Stimulated activated memory B cell treated with anti-CD40 and anti-IgM and Interleukin-4, amounts not matched to agents 10 μg/mL and 1 μg/mL and 100 μg/mL, for 72 hours (primary cell): ENCODE data around the gene CD3E.

Experiments
- ATAC-seq: fragments of 150-1000 bp; cut with Tn5 transposase; 2 replicates; pipeline ENCODE4 v1.10.0; 2021
- H3K27ac Mint-ChIP-seq: one replicate; pipeline ENCODE4 v1.8.0; 2022; ENCODE audit warnings: mild to moderate bottlenecking, mixed read lengths
- H3K27me3 Mint-ChIP-seq: one replicate; pipeline ENCODE4 v1.8.0; 2022; ENCODE audit warnings: mixed read lengths
- H3K36me3 Mint-ChIP-seq: one replicate; pipeline ENCODE4 v1.8.0; 2022; ENCODE audit warnings: mixed read lengths
- H3K4me1 Mint-ChIP-seq: one replicate; pipeline ENCODE4 v1.8.0; 2022; ENCODE audit warnings: mixed read lengths
- H3K4me3 Mint-ChIP-seq: one replicate; pipeline ENCODE4 v1.8.0; 2022; ENCODE audit warnings: mild to moderate bottlenecking, moderate library complexity, mixed read lengths
- H3K9me3 Mint-ChIP-seq: one replicate; pipeline ENCODE4 v1.8.0; 2022; ENCODE audit warnings: mixed read lengths

CD3E gene

DNA sequence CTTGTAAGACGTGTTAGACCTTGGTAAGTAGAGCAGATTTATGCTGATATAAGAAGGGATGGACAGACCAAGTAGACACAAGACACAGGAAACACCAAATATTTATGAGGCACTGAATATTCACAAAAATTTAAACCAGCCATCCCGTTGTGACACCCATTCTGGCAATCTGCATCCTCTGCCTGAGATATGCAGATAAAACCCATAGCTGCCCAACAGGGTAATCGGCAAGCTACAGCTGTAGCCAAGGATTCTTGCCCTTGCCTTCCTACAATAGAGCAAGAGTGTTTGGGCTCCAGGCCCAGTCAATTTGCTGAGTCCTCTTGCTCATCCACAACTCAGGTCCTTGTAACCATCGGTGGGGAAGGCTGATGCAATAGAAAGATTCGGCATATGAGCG, 21.9 kb upstream of the CD3E start:
- Mint-ChIP-seq H3K27ac (no peak overlapping the region), H3K27me3 (no peaks in the 10 kb centered on the region), H3K36me3 (no peaks in the 10 kb centered on the region), H3K4me3 (no peak overlapping the region), H3K4me1 (peaks cover 12% of the 10 kb centered on the region), H3K9me3 (no peaks in the 10 kb centered on the region)
- ATAC-seq, result no peak

DNA sequence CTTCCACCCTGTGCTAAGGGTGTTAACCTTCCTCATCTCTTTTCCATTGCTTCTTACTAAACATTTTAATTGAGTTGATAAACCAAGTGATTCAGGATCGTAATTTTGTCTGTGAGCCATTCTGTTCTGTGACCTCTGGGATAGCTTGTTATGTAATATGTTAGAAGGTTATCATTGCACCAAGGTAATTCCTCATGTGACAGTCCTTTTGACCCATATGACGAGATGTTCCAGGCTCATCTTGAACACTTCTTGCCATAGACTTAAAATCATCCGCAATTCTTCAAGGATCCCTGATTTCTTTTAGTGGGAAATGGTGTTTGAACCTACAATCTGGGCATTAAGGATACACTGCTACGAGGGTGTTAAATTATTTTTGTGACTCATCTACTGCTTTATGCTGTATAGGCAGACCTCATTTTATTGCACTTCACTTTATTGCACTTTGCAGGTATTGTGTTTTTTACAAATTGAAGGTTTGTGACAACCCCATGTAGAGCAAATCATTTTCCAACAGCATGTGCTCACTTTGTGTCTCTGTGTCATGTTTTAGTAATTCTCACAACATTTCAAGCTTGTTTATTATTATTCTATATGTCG, 21.4 kb upstream of the CD3E start:
- no peaks in the 10 kb centered on the region for H3K27me3 Mint-ChIP-seq
- H3K27ac Mint-ChIP-seq, result no peak overlapping the region
- no peaks in the 10 kb centered on the region for H3K9me3 Mint-ChIP-seq
- H3K36me3 Mint-ChIP-seq, result no peaks in the 10 kb centered on the region
- peaks cover 12% of the 10 kb centered on the region for H3K4me1 Mint-ChIP-seq
- ATAC-seq, result no peak
- H3K4me3 Mint-ChIP-seq, result no peak overlapping the region

DNA sequence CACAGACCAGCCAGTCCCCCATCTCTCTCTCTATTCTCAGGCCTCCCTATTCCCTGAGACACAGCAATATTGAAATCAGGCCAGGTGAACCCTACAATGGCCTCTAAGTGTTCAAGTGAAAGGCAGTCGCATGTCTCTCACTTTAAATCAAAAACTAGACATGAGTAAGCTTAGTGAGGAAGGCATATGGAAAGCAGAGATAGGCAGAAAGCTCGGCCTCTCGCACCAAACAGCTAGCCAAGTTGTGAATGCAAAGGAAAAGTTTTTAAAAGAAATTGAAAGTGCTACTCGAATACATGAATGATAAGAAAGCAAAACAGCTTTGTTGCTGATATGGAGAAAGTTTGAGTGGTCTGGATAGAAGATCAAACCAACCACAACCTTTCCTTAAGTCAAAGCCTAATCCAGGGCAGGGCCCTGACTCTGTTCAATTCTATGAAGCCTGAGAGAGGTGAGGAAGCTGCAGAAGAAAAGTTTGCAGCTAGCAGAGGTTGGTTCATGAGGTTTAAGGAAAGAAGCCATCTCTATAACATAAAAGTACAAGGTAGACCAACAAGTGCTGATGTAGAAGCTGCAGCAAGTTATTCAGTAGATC, 20.7 kb upstream of the CD3E start:
- no peak overlapping the region for H3K27ac Mint-ChIP-seq

DNA sequence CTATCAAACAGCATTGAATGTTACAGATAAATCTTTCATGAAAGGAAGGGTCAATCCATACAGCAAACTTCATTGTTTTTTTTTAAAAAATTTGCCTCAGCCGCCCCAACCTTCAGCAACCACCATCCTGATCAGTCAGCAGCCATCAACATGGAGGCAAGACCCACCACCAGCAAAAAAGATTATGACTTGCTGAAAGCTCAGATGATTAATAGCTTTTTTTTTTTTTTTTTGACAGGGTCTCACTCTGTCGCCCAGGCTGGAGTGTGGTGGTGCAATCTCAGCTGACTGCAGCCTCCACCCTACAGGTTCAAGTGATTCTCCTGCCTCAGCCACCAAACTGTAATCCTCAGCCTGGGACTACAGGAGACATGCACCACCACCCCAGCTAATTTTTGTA, 18.0 kb upstream of the CD3E start:
- Mint-ChIP-seq H3K4me3 (no peak overlapping the region), H3K36me3 (peaks cover 5% of the 10 kb centered on the region), H3K9me3 (peaks cover 2% of the 10 kb centered on the region), H3K27me3 (peaks cover 21% of the 10 kb centered on the region), H3K4me1 (peaks cover 11% of the 10 kb centered on the region), H3K27ac (no peak overlapping the region)
- no peak for ATAC-seq

More for the DNA sequence above, 20.7 kb upstream of the CD3E start:
- Mint-ChIP-seq H3K27me3 (no peaks in the 10 kb centered on the region), H3K4me3 (no peak overlapping the region), H3K9me3 (no peaks in the 10 kb centered on the region), H3K4me1 (peaks cover 12% of the 10 kb centered on the region), H3K36me3 (no peaks in the 10 kb centered on the region)
- ATAC-seq, result no peak

DNA sequence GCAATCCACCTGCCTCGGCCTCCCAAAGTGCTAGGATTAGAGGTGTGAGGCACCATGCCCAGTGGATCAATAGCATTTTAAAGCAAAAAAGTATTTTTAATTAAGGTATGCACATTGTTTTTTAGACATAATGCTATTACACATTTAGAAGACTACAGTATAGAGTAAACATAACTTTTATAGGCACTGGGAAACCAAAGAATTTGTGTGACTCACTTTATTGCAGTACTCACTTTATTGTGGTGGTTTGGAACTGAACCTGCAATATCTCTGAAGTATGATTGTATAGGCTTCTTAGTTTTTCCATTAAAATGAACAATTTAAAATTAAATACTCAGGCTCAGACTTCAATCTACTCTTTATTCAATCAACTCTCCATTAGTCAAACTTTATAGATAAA, 17.5 kb upstream of the CD3E start:
- peaks cover 26% of the 10 kb centered on the region for H3K27me3 Mint-ChIP-seq
- ATAC-seq, result no peak
- peaks cover 2% of the 10 kb centered on the region for H3K9me3 Mint-ChIP-seq
- H3K27ac Mint-ChIP-seq, result no peak overlapping the region
- H3K36me3 Mint-ChIP-seq, result peaks cover 5% of the 10 kb centered on the region
- H3K4me1 Mint-ChIP-seq, result peaks cover 8% of the 10 kb centered on the region
- H3K4me3 Mint-ChIP-seq, result no peak overlapping the region

DNA sequence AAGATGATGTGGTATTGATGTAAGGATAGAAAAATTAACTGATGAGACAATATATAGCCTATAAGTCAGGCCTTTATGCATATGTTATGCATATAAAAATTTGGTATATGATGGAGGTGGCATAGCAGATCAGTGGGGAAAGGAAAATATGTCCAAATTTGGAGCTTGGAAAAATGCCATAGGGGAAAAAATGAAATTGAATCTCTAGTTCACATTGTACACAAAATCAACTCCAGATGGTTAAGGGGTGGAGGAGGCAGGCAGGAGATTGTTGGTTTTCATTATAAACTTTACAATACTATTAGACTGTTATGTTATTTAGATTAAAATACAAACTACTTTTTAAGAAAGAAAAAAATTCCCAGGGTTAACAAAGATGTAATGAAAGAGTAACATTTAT, 15.1 kb upstream of the CD3E start:
- Mint-ChIP-seq H3K9me3 (peaks cover 2% of the 10 kb centered on the region), H3K4me1 (peaks cover 8% of the 10 kb centered on the region), H3K36me3 (peaks cover 5% of the 10 kb centered on the region), H3K4me3 (no peak overlapping the region), H3K27ac (no peak overlapping the region), H3K27me3 (peaks cover 36% of the 10 kb centered on the region)
- ATAC-seq, result no peak

DNA sequence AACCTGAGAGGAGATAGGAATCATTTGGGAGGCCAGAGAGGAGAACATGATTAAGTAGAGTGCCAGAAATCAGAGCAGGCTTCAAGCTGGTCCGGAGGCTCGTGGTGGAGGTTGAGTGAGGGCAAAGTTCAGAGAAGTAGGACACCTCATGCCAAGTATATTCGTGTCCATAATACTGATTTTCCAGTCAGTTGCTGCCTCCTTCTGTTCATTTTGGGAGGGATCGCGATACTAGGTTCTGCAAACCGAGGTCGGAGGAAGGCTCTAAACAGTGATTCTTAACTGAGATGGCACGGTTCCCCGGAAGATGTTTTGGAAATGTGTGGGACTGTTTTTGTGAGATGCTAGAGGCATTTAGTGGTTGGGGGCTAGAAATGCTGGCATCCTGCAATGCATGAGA, 13.6 kb upstream of the CD3E start:
- H3K27ac Mint-ChIP-seq, result no peak overlapping the region
- peak; percentile 66 for ATAC-seq
- H3K4me3 Mint-ChIP-seq, result no peak overlapping the region
- peaks cover 36% of the 10 kb centered on the region for H3K27me3 Mint-ChIP-seq
- peaks cover 8% of the 10 kb centered on the region for H3K4me1 Mint-ChIP-seq
- H3K36me3 Mint-ChIP-seq, result peaks cover 5% of the 10 kb centered on the region
- H3K9me3 Mint-ChIP-seq, result peaks cover 2% of the 10 kb centered on the region

DNA sequence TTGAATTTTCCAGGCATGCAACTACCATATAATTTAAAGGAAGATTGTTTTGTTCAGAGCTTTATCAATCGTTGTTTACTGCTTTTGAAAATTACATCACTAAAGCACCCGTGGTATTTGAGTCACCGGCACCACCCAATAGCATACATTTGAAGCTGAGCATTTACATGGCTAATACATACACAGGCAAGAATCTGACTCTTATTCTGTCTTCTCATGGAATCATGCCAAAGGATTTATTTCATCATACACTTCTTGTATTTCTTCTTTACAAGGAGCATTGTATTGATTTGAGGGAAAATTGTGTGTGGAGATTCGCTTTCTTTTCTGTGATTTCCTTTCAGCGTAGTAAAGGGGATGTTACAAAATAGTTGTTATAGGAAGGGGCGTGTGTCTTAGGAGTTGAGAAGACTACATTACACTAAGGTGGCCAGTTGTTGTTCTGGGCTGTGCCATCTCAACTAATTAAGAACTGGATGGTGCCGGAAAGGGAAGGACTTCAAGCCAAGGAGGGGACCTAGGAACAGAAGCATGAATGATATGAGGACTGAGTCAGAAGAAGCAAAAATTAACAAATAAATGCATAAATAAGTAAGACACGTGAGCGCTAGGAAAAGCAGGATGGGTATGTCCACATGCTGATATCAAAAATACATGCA, 12.9 kb upstream of the CD3E start:
- peaks cover 8% of the 10 kb centered on the region for H3K4me1 Mint-ChIP-seq
- H3K27me3 Mint-ChIP-seq, result peaks cover 36% of the 10 kb centered on the region
- no peak overlapping the region for H3K4me3 Mint-ChIP-seq
- peaks cover 5% of the 10 kb centered on the region for H3K36me3 Mint-ChIP-seq
- H3K27ac Mint-ChIP-seq, result no peak overlapping the region
- ATAC-seq, result no peak
- peaks cover 2% of the 10 kb centered on the region for H3K9me3 Mint-ChIP-seq

DNA sequence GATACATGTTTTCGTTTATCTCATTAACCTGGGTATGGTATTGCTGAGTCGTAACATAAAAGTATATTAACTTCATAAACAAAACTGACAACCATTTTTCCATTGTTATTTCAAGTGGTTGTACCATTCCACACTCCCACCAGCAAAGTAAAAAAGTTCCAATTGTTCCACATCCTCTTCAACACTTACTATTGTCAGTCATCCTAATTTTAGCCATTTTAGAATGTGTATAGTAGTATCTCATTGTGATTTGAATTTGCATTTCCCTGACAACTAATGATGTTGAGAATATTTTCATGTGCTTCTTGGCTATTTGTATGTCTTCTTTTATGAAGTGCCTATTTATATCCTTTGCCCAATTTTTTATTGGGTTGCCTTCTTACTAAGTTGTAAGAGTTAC, 10.5 kb upstream of the CD3E start:
- H3K4me3 Mint-ChIP-seq, result no peak overlapping the region
- peaks cover 5% of the 10 kb centered on the region for H3K36me3 Mint-ChIP-seq
- H3K27me3 Mint-ChIP-seq, result peaks cover 36% of the 10 kb centered on the region
- peaks cover 2% of the 10 kb centered on the region for H3K9me3 Mint-ChIP-seq
- peaks cover 8% of the 10 kb centered on the region for H3K4me1 Mint-ChIP-seq
- no peak overlapping the region for H3K27ac Mint-ChIP-seq
- ATAC-seq, result no peak

DNA sequence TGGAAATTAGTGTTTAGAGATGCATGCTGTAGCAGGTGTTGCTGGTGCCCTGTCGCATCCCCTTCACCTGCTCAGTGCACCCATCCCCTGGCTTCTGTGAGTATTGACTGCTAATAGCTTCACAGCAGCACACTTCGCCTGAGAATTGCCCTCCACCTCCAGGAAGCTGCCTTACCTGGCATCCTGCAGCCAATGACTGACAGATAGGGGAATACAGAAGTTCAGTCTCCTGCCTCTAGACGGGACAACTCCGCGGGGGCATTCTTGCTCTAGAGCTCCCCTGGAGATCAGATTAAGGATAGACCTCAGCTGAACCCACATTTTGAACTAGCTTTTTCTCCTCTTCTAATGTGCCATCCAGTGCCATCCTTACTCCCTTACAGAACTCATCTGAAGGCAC, 9.3 kb upstream of the CD3E start:
- Mint-ChIP-seq H3K36me3 (no peaks in the 10 kb centered on the region), H3K9me3 (no peaks in the 10 kb centered on the region), H3K4me3 (no peak overlapping the region), H3K4me1 (peaks cover 8% of the 10 kb centered on the region), H3K27me3 (peaks cover 28% of the 10 kb centered on the region), H3K27ac (no peak overlapping the region)
- ATAC-seq, result no peak

DNA sequence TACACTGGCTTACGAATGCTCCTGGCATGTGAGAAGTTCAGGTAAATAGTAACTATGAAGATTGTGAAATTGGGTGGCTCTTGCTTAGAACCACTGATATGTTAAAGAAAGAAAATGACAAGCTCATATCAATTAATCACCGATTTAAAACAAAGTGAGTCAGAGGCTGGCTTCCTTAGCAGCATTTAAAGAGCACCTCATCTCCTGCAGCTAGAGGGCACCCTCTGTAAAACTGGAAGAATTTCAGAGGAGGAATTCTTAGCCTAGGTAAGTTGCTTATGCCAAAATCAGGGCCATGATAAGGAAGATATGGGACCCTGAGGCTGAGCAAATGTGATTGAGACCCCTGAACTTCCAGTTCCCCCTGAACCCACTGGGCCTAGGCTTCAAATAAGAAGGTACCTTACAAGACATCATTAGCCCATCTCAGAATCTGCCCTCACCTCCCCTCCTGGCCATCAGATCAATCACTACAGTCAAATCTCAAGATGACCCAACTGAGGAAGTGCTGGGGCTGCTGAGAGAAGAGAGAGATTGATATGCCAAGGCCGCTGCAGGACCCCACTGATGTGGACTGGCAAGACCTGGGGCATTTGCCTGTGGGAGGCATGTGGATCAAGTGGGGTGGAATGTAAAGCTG, 8.6 kb upstream of the CD3E start:
- H3K36me3 Mint-ChIP-seq, result no peaks in the 10 kb centered on the region
- H3K27ac Mint-ChIP-seq, result no peak overlapping the region
- no peak for ATAC-seq
- H3K4me3 Mint-ChIP-seq, result no peak overlapping the region
- H3K4me1 Mint-ChIP-seq, result peaks cover 3% of the 10 kb centered on the region
- H3K9me3 Mint-ChIP-seq, result no peaks in the 10 kb centered on the region
- H3K27me3 Mint-ChIP-seq, result peaks cover 21% of the 10 kb centered on the region

DNA sequence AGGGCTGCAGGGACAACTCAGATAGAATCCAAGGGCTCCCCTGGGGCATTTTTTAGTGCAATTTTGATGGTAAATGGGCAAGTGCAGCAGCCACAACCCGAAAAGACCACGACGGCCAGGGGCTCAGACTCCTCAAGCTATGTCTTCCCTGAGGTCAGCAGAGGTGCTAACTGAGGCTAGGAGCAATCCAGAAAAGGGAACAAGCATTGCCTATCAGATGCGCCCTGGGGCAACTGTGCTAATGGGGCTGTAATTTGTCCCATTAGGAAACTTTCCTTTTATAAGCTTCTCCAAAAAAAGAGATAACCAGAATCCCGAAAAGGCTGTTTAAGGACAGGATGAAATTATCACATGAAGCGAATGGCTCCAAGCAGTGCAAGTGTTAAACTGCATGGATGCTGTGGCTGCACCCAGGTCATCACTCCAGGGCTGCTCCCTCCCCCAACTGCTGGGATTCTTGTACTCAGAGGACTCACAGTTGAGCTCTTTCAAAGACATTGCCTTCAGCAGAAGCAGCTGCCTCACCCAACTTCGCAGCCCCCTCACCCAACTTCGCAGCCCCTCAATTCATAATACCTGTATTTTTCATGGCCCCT, 2.8 kb upstream of the CD3E start:
- no peak for ATAC-seq
- Mint-ChIP-seq H3K4me3 (no peak overlapping the region), H3K27ac (no peak overlapping the region), H3K4me1 (peaks cover 8% of the 10 kb centered on the region), H3K9me3 (no peaks in the 10 kb centered on the region), H3K36me3 (no peaks in the 10 kb centered on the region), H3K27me3 (peaks cover 20% of the 10 kb centered on the region)

DNA sequence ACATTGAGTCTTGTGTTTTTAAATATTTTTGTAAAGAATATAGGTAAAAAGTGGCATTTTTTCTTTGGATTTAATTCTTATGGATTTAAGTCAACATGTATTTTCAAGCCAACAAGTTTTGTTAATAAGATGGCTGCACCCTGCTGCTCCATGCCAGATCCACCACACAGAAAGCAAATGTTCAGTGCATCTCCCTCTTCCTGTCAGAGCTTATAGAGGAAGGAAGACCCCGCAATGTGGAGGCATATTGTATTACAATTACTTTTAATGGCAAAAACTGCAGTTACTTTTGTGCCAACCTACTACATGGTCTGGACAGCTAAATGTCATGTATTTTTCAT, 333 bp upstream of the CD3E start:
- ATAC-seq, result no peak
- Mint-ChIP-seq H3K27ac (no peak overlapping the region), H3K27me3 (peaks cover 20% of the 10 kb centered on the region), H3K36me3 (no peaks in the 10 kb centered on the region), H3K9me3 (no peaks in the 10 kb centered on the region), H3K4me1 (peaks cover 8% of the 10 kb centered on the region), H3K4me3 (no peak overlapping the region)

DNA sequence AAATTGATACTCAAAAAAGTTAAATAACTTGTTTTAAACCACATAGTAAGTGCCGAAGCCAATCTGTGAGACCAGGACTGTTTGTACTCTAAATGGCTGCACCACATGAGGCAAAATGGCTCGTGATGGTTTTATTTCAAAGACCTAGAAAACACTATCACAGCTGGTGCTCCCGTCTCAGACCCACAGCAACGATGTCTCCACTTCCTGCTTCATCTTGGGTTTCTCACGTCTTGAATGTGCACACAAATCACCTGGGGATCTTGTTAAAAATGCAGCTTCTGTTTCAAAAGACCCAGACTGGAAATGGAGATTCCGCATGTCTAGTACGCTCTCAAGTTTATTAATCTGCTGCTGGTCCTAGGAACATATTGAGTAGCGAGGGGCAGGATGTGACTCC, 1.2 kb downstream of the CD3E start:
- Mint-ChIP-seq H3K27ac (no peak overlapping the region), H3K4me3 (no peak overlapping the region), H3K36me3 (no peaks in the 10 kb centered on the region), H3K27me3 (peaks cover 20% of the 10 kb centered on the region), H3K4me1 (peaks cover 8% of the 10 kb centered on the region), H3K9me3 (no peaks in the 10 kb centered on the region)
- no peak for ATAC-seq

DNA sequence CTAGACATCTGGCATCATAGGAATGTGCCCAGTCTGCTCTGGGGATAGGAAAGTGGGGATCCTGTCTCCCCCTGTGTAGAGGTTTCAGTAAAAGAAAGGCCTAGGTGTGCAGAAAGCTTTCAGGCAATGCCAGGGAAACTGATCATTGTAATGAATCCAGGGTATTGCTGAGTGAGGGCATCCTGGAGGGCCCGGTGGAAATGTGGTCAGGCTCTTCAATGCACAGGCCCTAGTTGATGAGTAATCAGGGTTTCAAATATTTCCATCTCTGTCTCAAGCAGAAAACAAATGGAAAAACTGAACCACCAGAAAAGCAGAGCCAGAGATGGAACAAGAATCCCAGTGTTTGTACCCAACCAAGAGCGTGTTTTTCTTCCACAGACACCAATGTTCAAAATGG, 2.0 kb downstream of the CD3E start:
- no peak overlapping the region for H3K27ac Mint-ChIP-seq
- H3K4me1 Mint-ChIP-seq, result peaks cover 8% of the 10 kb centered on the region
- no peak overlapping the region for H3K4me3 Mint-ChIP-seq
- no peak for ATAC-seq
- no peaks in the 10 kb centered on the region for H3K9me3 Mint-ChIP-seq
- H3K27me3 Mint-ChIP-seq, result peaks cover 20% of the 10 kb centered on the region
- H3K36me3 Mint-ChIP-seq, result no peaks in the 10 kb centered on the region
